Smooth muscle cell (in vitro differentiated cells): ENCODE measurements around the gene CAMTA1. TPM values are rescaled to one million over a fixed set of nuclear protein-coding genes. Genes with fewer than 3 reads are reported as not detected.
"Not testable (repeated sequence)": the region's sequence is repeated elsewhere in the genome, so short reads cannot be mapped to it uniquely, and the experiment has no call there.

ENCODE experiments used
- DNase-seq: peaks from one replicate; lab custom pipeline; 2025; ENCODE audit not compliant: unreplicated experiment; lab: John Stamatoyannopoulos, UW
- H2AFZ ChIP-seq: fragments of 200-600 bp; sonication (generic); 2 replicates; pipeline ENCODE4 v1.6.0; 2016; ENCODE audit warnings: antibody characterized with exemption, low read depth, mild to moderate bottlenecking
- H3F3A ChIP-seq: fragments of 200-600 bp; sonication (generic); 2 replicates; pipeline ENCODE4 v1.6.0; 2017; ENCODE audit warnings: antibody characterized with exemption, low read depth
- H3K27ac ChIP-seq: fragments of 200-600 bp; sonication (generic); 2 replicates; pipeline ENCODE4 v1.5.1; 2016; ENCODE audit warnings: low read depth, mild to moderate bottlenecking
- H3K27me3 ChIP-seq: fragments of 200-600 bp; sonication (generic); 2 replicates; pipeline ENCODE4 v1.6.1; 2016; ENCODE audit warnings: low read depth, mild to moderate bottlenecking
- H3K36me3 ChIP-seq: fragments of 200-600 bp; sonication (generic); 2 replicates; pipeline ENCODE4 v1.5.1; 2016; ENCODE audit warnings: low read depth
- H3K4me1 ChIP-seq: fragments of 200-600 bp; sonication (generic); 2 replicates; pipeline ENCODE4 v1.5.1; 2016; ENCODE audit warnings: low read depth
- H3K4me2 ChIP-seq: fragments of 200-600 bp; sonication (generic); 2 replicates; pipeline ENCODE4 v1.6.0; 2016; ENCODE audit warnings: mild to moderate bottlenecking
- H3K4me3 ChIP-seq: fragments of 200-600 bp; sonication (generic); 2 replicates; pipeline ENCODE4 v1.5.1; 2016; ENCODE audit warnings: mild to moderate bottlenecking
- H3K79me2 ChIP-seq: fragments of 200-600 bp; sonication (generic); 2 replicates; pipeline ENCODE4 v1.6.0; 2016; ENCODE audit warnings: low read depth, mild to moderate bottlenecking
- H3K9ac ChIP-seq: fragments of 200-600 bp; sonication (generic); 2 replicates; pipeline ENCODE4 v1.6.0; 2016; ENCODE audit warnings: low read depth
- H3K9me3 ChIP-seq: fragments of 200-600 bp; sonication (generic); replicated peaks from 2 replicates; pipeline ENCODE4 v1.5.1; 2016; ENCODE audit warnings: low read depth
- H4K20me1 ChIP-seq: fragments of 200-600 bp; sonication (generic); 2 replicates; pipeline ENCODE4 v1.6.0; 2016; ENCODE audit warnings: low read depth
- WGBS: methylation state at CpG from one replicate; pipeline ENCODE4 v1.1.7; 2016; ENCODE audit warnings: low lambda C conversion rate; 5-methylcytosine and 5-hydroxymethylcytosine counted together
- polyA plus RNA-seq: library from polyadenylated mRNA; unstranded; fragments of >200 nt; fragmentation: Nextera tagmentation; extraction: Ambion mirVana; gene quantifications from 2 replicates; pipeline ENCODE4 v1.2.1, GENCODE V29; 2016
- total RNA-seq: library from RNA; depleted of rRNA; stranded (reverse); fragments of >200 nt; gene quantifications from 2 replicates; pipeline ENCODE4 v1.2.3, GENCODE V29; 2014
- TF ChIP-seq, protein P1 (sequence below): fragments of 200-600 bp; sonication (generic); IDR thresholded peaks from 2 replicates; pipeline ENCODE4 v1.5.1; 2017; ENCODE audit warnings: borderline replicate concordance, mild to moderate bottlenecking, antibody characterized with exemption; ENCODE audit not compliant: insufficient read depth, poor library complexity, severe bottlenecking

CAMTA1 gene
- total and polyA plus RNA-seq, 2 experiments from 2014 or later = 139 to 145 TPM

DNA sequence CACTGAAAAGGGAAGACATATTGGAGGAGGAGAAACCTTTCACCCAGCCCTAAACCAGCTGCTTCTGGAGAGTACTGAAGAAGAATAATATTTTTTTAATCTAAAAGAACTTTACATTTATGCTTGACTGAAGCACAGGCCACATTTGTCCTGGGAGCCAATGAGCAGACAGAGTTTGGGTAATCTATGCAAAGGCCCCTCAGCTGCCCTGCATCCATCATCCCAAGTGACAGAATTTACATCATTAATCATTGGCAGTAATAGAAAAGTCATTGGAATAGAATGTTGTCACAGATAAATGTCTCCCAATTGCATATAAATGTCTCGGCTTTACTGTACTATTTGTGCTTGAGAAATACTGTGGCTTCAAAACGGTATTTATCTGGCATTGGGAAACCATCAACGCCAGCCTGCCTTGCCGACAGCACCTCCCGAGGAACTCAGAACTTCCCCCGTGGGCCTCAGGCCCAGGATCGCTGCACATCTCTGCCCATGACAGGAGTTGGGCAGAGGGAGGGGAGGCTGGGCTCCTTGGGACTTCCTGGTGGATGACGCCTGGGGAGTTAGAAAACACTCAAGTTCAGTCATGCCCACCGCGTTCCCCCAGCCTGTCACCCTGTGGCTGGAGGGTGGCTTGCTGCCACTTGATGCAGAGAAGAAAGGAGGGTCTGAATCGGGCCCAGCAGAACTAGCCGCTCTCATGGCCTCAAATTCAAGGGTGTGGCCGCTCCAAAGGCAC, 133.1 kb downstream of the CAMTA1 start:
- H3K4me3 ChIP-seq = no peak overlapping the region
- DNase-seq = no peak
- H2AFZ ChIP-seq = no peak overlapping the region

DNA sequence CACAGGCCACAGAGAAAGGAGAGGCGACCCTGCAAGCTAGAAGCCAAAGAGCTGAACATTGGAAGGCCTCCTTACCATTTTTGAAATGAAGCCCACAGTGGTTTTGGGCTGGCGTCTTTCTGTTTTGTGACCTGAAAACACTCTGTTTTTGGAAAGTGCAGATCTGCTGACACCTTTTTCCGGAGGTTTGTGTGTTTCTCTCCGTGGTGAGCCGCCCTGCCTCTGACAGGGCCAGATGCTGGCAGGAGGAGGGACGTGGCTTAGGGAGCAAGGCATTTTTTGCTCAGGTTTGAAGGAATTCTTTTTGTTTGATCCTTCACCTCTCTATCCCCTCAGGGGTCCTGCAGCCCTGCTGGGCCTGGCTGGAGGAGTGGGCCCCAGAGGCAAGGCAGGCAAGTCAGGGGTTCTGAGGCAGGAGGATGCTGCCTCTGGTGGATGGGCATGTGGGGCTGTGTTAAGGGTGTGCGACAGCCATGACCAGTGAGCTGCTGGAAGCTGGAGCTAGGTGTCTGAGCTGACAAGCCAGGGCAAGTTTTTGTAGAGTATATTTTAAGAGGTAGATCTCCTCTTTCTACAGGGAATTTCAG, 133.8 kb downstream of the CAMTA1 start:
- H3K79me2 ChIP-seq = no peaks in the 10 kb centered on the region
- no peak for DNase-seq
- no peak overlapping the region for H3K4me2 ChIP-seq
- no peaks in the 10 kb centered on the region for H3K9me3 ChIP-seq
- no peaks in the 10 kb centered on the region for H3F3A ChIP-seq
- H3K27ac ChIP-seq = no peak overlapping the region
- no peaks in the 10 kb centered on the region for H3K36me3 ChIP-seq
- TF ChIP-seq, protein P1, sequence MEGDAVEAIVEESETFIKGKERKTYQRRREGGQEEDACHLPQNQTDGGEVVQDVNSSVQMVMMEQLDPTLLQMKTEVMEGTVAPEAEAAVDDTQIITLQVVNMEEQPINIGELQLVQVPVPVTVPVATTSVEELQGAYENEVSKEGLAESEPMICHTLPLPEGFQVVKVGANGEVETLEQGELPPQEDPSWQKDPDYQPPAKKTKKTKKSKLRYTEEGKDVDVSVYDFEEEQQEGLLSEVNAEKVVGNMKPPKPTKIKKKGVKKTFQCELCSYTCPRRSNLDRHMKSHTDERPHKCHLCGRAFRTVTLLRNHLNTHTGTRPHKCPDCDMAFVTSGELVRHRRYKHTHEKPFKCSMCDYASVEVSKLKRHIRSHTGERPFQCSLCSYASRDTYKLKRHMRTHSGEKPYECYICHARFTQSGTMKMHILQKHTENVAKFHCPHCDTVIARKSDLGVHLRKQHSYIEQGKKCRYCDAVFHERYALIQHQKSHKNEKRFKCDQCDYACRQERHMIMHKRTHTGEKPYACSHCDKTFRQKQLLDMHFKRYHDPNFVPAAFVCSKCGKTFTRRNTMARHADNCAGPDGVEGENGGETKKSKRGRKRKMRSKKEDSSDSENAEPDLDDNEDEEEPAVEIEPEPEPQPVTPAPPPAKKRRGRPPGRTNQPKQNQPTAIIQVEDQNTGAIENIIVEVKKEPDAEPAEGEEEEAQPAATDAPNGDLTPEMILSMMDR = no peak
- WGBS = 86% methylated on average over 7 of the region's 7 CpGs
- H3K27me3 ChIP-seq = no peaks in the 10 kb centered on the region
- no peak overlapping the region for H3K9ac ChIP-seq
- H4K20me1 ChIP-seq = no peaks in the 10 kb centered on the region
- H2AFZ ChIP-seq = no peak overlapping the region
- no peaks in the 10 kb centered on the region for H3K4me1 ChIP-seq
- H3K4me3 ChIP-seq = no peak overlapping the region

More for the DNA sequence above, 133.1 kb downstream of the CAMTA1 start:
- TF ChIP-seq, protein P1 = no peak
- Histone ChIP-seq H3K4me2 (no peak overlapping the region), H3F3A (no peaks in the 10 kb centered on the region), H3K27me3 (no peaks in the 10 kb centered on the region), H3K9ac (no peak overlapping the region), H4K20me1 (no peaks in the 10 kb centered on the region), H3K79me2 (no peaks in the 10 kb centered on the region), H3K9me3 (no peaks in the 10 kb centered on the region), H3K36me3 (no peaks in the 10 kb centered on the region), H3K27ac (no peak overlapping the region), H3K4me1 (no peaks in the 10 kb centered on the region)
- WGBS = 88% methylated on average over 13 of the region's 13 CpGs

DNA sequence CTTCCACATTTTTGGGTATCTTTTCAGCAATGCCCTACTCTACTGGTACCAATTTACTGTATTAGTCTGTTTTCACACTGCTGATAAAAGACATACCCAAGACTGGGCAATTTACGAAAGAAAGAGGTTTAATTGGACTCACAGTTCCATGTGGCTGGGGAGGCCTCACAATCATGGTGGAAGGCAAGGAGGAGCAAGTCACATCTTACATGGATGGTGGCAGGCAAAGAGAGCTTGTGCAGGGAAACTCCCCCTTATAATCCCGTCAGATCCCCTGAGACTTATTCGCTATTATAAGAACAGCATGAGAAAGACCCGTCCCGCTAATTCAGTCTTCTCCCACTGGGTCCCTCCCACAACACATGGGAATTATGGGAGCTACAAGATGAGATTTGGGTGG, 136.3 kb downstream of the CAMTA1 start:
- not testable (repeated sequence) for H3K27me3 ChIP-seq, H3K4me2 ChIP-seq, H3K79me2 ChIP-seq, DNase-seq, H3K36me3 ChIP-seq, H3K9me3 ChIP-seq, H3K4me3 ChIP-seq, H3K4me1 ChIP-seq, H2AFZ ChIP-seq, H4K20me1 ChIP-seq, H3F3A ChIP-seq, H3K27ac ChIP-seq, H3K9ac ChIP-seq
- WGBS = 94% methylated on average over 5 of the region's 5 CpGs

DNA sequence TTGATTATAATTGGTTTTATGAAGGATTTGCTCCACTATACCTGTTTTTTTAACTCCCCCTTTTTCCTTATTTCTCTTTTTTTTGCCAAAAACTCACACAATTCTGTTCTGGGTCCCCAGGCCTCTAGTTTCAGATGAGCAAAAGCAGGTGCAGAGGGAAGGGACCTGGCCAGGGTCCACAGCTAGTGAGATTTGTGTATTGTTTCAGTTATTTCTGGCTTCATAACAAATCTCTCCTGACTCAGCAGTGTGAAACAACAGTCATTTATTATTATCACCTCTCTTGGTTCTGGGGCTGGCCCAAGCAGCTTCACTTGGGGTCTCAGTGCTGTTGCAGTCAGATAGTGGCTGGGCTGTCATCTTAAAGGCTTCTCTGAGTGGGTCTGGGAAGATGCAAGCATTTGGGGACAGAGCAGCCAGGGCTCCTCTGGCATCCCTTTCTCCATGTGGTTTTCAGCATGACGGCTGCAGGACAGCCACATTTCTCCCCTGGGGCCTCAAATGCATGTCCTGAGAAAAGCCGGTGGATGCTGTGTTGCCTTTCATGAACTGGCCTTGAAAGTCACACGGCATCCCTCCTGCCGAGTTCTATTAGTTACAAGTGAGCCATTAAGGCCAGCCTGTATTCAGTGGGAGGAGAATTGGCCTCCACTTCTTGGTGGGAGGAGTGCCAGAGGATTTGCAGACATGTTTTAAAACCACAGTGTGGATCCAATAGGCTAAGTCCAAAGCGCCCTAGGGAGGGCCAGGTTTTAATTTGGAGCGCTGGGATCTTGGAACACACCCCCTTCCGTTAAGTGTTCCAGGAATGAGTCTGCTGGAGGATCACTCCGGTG, 137.1 kb downstream of the CAMTA1 start:
- WGBS = 82% methylated on average over 8 of the region's 8 CpGs
- Histone ChIP-seq H3K36me3 (no peaks in the 10 kb centered on the region), H3K4me1 (no peaks in the 10 kb centered on the region), H3K9me3 (no peaks in the 10 kb centered on the region), H3K27me3 (no peaks in the 10 kb centered on the region), H3K4me3 (no peak overlapping the region), H3K79me2 (no peaks in the 10 kb centered on the region), H4K20me1 (no peaks in the 10 kb centered on the region), H3K4me2 (no peak overlapping the region), H3K27ac (no peak overlapping the region), H2AFZ (no peak overlapping the region), H3F3A (no peaks in the 10 kb centered on the region), H3K9ac (no peak overlapping the region)
- TF ChIP-seq, protein P1 = no peak
- no peak for DNase-seq
